ENCODE measurements around the gene RETREG3.

- no peak for TF ChIP-seq REST (IDR thresholded peaks at IDR 0.05; ENCODE audit: insufficient read depth in 1 of 2, low read depth in 2 of 2, low read length in 2 of 2)
- TF ChIP-seq POLR2AphosphoS5 (IDR thresholded peaks at IDR 0.05; ENCODE audit: low read depth, low read length) = no peak
- TF ChIP-seq SIN3A (IDR thresholded peaks at IDR 0.05; ENCODE audit: borderline replicate concordance, insufficient read depth, low read length) = no peak
These were observed 71.9 kb downstream of the RETREG3 start for GRCh38 chr17:42537156-42537805.
